GM20000 (cell line): ENCODE measurements around the gene IFI16.

ENCODE experiments used
- DNase-seq: peaks from one replicate; pipeline ENCODE4 v3.0.0; 2012; ENCODE audit warnings: low spot score
- TF ChIP-seq, protein P1 (sequence below): IDR thresholded peaks from 2 replicates; pipeline ENCODE4 v1.5.1; 2012; ENCODE audit warnings: mild to moderate bottlenecking, control low read depth; ENCODE audit errors: extremely low read depth, missing control alignments

Gene IFI16

DNA sequence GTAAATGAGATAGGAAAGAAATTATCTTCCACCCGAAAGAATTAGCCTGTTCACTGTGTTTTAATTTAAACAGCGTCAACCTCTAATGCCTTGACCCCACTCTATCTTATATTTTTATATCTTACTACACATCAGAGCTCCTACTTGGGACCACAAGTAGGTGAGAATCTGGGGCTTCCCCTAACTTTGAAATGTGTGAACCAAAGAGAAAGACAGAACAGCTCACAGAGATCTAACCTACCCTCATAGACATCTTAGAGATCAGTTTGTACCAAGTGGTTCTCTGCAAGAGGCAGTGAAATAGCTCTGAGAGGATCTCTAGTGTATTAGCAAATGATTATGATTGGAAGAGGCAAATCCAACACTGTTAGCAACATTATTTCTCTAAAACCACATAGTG, 31.0 kb upstream of the IFI16 start:
- DNase-seq = no peak
- TF ChIP-seq, protein P1, sequence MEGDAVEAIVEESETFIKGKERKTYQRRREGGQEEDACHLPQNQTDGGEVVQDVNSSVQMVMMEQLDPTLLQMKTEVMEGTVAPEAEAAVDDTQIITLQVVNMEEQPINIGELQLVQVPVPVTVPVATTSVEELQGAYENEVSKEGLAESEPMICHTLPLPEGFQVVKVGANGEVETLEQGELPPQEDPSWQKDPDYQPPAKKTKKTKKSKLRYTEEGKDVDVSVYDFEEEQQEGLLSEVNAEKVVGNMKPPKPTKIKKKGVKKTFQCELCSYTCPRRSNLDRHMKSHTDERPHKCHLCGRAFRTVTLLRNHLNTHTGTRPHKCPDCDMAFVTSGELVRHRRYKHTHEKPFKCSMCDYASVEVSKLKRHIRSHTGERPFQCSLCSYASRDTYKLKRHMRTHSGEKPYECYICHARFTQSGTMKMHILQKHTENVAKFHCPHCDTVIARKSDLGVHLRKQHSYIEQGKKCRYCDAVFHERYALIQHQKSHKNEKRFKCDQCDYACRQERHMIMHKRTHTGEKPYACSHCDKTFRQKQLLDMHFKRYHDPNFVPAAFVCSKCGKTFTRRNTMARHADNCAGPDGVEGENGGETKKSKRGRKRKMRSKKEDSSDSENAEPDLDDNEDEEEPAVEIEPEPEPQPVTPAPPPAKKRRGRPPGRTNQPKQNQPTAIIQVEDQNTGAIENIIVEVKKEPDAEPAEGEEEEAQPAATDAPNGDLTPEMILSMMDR = no peak

DNA sequence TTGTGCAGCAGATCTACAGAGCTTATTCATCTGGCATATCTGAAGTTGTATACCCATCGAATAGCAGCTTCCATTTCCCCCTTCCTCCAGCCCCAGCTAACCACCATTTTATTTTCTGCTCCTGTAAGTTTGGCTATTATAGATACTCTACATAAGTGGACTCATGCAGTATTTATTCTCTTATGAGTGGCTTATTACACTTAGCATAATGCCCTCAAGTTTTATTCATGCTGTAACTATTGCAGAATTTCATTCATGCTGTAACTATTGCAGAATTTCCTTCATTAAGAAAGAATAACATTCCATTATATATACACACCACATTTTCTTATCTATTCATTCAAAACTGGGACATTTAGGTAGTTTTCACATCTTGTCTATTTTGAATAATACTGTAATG, 30.5 kb upstream of the IFI16 start:
- no peak for DNase-seq
- TF ChIP-seq, protein P1 = no peak

DNA sequence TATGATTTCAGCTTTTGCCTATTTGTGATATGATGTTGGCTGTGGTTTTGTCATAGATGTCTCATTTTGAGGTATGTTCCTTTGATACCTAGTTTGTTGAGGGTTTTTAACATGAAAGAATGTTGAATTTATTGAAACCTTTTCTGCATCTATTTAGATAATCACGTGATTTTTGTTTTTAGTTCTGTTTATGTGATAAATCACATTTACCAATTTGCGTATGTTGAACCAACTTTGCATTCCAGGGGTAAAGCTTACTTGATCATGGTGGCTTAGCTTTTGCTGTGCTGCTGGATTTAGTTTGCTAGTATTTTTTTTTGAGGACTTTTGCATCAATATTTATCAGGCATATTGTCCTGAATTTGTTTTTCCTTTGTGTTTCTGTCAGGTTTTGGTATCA, 26.5 kb upstream of the IFI16 start:
- TF ChIP-seq, protein P1 = no peak
- no peak for DNase-seq

DNA sequence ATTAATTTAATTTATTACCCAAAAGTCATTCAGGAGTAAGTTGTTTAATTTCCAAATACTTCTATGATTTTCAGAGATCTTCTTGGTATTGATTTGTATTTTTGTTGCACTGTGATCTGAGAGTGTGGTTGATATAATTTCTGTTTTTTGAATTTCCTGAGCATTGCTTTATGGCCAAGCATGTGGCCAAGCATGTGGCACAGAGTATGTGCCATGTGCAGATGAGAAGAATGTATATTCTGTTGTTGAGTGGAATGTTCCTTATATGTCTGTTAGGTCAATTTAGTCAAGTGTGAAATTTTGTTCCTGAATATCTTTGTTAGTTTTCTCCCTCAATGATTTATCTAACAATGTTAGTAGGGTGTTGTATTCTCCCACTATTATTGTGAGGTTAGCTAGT, 25.3 kb upstream of the IFI16 start:
- TF ChIP-seq, protein P1 = no peak
- DNase-seq = no peak

DNA sequence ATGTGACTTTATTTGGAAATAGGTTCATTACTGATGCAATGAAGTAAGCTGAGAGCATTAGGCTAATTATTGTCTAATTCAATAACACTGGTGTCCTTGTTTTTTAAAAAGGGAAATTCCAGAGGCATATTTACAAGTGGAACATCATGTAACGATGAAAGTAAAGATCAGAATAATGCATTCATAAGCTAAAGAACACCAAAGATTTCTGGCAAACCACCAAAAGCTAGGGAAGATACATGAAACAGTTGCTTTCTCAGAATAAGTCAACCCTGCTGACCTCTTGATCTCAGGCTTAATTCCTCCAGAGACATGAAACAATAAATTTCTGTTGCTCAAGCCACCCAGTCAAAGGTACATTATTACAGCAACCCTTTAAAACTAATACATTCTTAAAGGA, 20.3 kb upstream of the IFI16 start:
- no peak for DNase-seq
- TF ChIP-seq, protein P1 = no peak

DNA sequence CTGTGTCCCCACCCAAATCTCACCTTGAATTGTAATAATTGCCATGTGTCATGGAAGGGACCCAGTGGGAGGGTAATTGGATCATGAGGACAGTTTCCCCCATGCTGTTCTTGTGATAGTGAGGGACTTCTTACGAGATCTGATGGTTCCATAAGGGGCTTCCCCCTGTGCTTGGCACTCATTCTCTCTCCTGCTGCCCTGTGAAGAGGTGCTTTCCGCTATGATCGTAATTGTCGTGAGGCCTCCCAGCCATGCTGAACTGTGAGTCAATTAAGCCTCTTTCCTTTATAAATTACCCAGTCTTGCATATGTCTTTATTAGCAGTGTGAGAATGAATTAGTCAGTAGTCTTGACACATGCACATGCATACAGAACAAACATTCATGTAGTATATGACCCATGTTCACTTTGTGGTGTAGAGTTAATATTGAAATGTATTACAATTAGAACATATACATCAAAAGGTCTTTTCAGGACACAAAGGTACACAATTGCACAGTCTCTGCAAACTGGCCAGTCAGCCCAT, 16.9 kb upstream of the IFI16 start:
- DNase-seq = no peak
- TF ChIP-seq, protein P1 = no peak

DNA sequence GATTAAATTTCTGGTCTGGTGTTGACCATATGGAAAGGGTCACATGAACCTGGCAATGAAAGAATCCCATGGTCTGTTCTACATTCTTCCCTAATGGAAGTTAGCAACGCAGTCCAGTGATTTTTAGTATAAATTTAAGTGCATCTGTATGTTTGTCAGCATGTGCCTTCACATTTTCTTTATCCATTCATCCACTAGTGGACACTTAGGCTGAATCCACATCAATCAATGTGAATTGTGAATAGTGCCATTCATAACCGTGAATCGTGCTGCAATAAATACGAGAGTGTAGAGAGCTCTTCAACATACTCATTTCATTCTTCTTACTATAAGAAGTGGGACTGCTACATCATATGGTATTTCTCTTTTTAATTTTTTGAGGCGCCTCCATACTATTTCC, 12.7 kb upstream of the IFI16 start:
- TF ChIP-seq, protein P1 = no peak
- no peak for DNase-seq
